HG03097 (cell line): ENCODE data around the gene NELFCD.
"Not testable (repeated sequence)": the region's sequence is repeated elsewhere in the genome, so short reads cannot be mapped to it uniquely, and the experiment has no call there.

Experiments used
- ATAC-seq: cut with Tn5 transposase; IDR thresholded peaks from one replicate; pipeline ENCODE4 v1.9.1; 2021; ENCODE audit not compliant: unreplicated experiment, low FRiP score

NELFCD gene

GRCh38 chr20:58980711-58981627 is at the start of gene NELFCD:
TSS of gene NELFCD (plus strand) at chr20:58981256. CDS start at chr20:58981310, 54 bp downstream.
- peak; percentile 76 for ATAC-seq

- no peak for ATAC-seq
Observed at GRCh38 chr20:58932170-58932569, 48.9 kb upstream of the NELFCD start.

- no peak for ATAC-seq
Observed at GRCh38 chr20:58938078-58938477, 43.0 kb upstream of the NELFCD start.

GRCh38 chr20:58938541-58938940 is 42.5 kb upstream of the NELFCD start:
- ATAC-seq: no peak

- no peak for ATAC-seq
Observed at GRCh38 chr20:58941471-58941870, 39.6 kb upstream of the NELFCD start.

- no peak for ATAC-seq
Observed at GRCh38 chr20:58942549-58942948, 38.5 kb upstream of the NELFCD start.

GRCh38 chr20:58944610-58945009 is 36.4 kb upstream of the NELFCD start:
- ATAC-seq: no peak

GRCh38 chr20:58945965-58946631 is 35.0 kb upstream of the NELFCD start:
- no peak for ATAC-seq

- ATAC-seq: not testable (repeated sequence)
Observed at GRCh38 chr20:58947797-58948388, 33.2 kb upstream of the NELFCD start.

- ATAC-seq: no peak
Observed at GRCh38 chr20:58950603-58951002, 30.5 kb upstream of the NELFCD start.

- ATAC-seq: no peak
Observed at GRCh38 chr20:58953050-58953449, 28.0 kb upstream of the NELFCD start.

- no peak for ATAC-seq
Observed at GRCh38 chr20:58956078-58956477, 25.0 kb upstream of the NELFCD start.

- ATAC-seq: no peak
Observed at GRCh38 chr20:58959652-58960051, 21.4 kb upstream of the NELFCD start.

GRCh38 chr20:58963060-58963584 is 17.9 kb upstream of the NELFCD start:
- no peak for ATAC-seq

- not testable (repeated sequence) for ATAC-seq
Observed at GRCh38 chr20:58963922-58964321, 17.1 kb upstream of the NELFCD start.

GRCh38 chr20:58965270-58966064 is 15.6 kb upstream of the NELFCD start:
- ATAC-seq: no peak

- ATAC-seq: no peak
Observed at GRCh38 chr20:58967652-58968429, 13.2 kb upstream of the NELFCD start.

- no peak for ATAC-seq
Observed at GRCh38 chr20:58969439-58969838, 11.6 kb upstream of the NELFCD start.

- ATAC-seq: no peak
Observed at GRCh38 chr20:58970146-58970545, 10.9 kb upstream of the NELFCD start.

GRCh38 chr20:58971429-58971828 is 9.6 kb upstream of the NELFCD start:
- no peak for ATAC-seq
